GM20431 (cell line): ENCODE results near the gene ZFP36L1.

Experiments used
- in situ Hi-C: fragments of 300-500 bp; cut with MseI, MboI; formaldehyde crosslinking; loops from one replicate; pipeline ENCODE4 v1.15.0; 2020; ENCODE audit warnings: low sequenced_read_pairs; ENCODE audit not compliant: unreplicated experiment

The ZFP36L1 gene

GRCh38 chr14:68787092-68787992 is 5.5 kb downstream of the ZFP36L1 start:
- in situ Hi-C loops: no loop called here

DNA sequence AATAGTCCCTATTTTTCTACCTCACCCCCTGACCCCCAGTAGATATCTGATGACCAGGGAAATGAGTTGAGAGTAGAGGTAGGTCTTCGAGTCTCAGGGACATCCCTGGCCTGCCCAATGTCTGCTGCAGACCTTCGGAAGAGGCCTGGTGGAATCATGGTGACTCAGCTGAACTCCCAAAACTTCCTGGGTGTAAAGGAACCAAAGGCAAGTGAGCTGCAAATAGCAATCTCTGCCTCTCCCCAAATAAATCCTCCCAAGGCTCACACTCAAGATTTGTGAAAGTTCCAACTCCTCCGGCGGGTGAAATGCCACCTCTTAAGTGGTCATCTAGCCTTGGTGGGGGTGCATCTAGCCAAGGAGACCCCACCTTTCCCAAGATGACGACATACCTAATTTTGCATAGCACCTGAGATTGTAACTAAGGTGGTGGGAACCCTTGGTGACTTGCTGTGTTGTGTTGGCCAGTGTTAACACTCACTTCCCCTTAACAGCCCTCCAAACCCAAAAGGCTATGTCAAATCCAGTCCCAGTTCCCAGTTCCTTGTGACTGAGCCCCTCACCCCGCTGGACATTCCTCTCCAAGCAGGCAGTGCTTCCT is 6.3 kb downstream of the ZFP36L1 start:
- in situ Hi-C loops: no loop called here

GRCh38 chr14:68785534-68786490 is 7.1 kb downstream of the ZFP36L1 start:
- in situ Hi-C loops: no loop called here

DNA sequence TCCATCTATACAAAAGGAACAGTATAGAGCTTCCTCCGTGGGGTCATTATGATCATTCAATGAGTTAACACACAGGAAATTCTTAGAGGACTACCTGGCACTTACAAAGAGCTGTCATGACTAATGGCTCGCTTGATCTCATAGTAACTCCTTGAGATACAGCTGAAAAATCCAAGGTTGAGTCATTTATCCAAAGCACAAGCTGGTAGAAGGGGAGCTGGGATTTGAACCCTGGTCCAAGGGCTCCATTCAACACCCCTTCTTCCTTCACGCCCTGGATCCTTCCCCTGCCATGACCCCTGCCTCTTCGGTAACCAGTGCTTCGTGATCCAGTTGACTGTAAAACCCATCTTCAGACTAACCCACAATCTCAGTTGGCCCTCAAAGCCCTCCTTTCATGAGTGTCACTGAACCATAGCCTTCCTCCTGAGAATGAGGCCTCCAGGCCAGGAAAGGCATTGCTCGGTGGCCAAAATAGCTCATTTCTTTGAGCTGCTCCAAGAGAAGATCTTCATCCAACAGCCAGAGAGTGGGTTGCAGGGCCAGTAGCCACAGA is 7.8 kb downstream of the ZFP36L1 start:
- in situ Hi-C loops: no loop called here

GRCh38 chr14:68784226-68784910 is 8.5 kb downstream of the ZFP36L1 start:
- in situ Hi-C loops: no loop called here

- in situ Hi-C loops: no loop called here
These were observed 9.2 kb downstream of the ZFP36L1 start for GRCh38 chr14:68783408-68784225.

- in situ Hi-C loops: no loop called here
These were observed 10.5 kb downstream of the ZFP36L1 start for GRCh38 chr14:68782091-68782981.

- in situ Hi-C loops: no loop called here
These were observed 11.5 kb downstream of the ZFP36L1 start for GRCh38 chr14:68781161-68782021.

GRCh38 chr14:68780358-68781160 is 12.3 kb downstream of the ZFP36L1 start:
- in situ Hi-C loops: no loop called here

GRCh38 chr14:68779761-68780323 is 13.0 kb downstream of the ZFP36L1 start:
- in situ Hi-C loops: no loop called here

GRCh38 chr14:68777644-68778043 is 15.2 kb downstream of the ZFP36L1 start:
- in situ Hi-C loops: no loop called here

- in situ Hi-C loops: no loop called here
These were observed 17.2 kb downstream of the ZFP36L1 start for GRCh38 chr14:68775614-68776126.

DNA sequence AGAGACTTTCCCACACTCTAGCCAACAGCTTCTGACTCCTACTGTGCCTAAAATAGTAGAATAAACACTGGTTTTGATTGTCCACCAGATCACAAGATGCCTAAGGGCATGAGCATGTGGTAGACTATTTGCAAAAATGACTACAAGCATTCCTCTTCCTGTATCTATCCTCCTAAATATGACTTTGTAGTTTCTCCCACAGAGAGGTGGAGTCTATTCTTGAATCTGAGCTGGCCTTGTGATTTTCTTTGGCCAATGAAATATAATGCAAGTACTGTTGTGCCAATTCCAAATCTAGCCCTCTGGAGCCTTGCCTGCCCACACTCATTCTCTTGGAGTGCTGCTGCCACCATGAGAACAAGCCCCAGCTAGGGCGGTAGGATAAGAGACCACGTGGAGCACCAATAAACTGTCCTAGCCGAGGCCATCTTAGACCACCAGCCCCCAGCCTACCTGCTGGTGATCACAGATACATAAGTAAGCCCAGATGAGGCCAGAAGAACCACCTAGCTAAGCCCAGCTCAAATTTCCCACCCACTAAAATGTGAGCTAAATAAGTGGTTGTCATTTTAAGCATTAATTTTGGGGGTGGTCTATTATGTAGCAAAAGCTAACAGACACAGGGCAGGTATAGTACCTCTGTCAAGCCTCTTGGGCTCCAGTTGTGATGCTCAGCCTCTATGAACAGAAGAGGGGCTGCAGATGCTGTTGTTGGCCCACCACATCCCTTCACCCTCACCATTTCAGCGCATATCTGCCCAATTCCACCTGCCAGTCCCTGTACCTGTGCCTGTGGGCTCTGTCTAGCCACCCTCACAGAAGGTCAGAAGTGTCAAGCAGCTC is 17.9 kb downstream of the ZFP36L1 start:
- in situ Hi-C loops: no loop called here

DNA sequence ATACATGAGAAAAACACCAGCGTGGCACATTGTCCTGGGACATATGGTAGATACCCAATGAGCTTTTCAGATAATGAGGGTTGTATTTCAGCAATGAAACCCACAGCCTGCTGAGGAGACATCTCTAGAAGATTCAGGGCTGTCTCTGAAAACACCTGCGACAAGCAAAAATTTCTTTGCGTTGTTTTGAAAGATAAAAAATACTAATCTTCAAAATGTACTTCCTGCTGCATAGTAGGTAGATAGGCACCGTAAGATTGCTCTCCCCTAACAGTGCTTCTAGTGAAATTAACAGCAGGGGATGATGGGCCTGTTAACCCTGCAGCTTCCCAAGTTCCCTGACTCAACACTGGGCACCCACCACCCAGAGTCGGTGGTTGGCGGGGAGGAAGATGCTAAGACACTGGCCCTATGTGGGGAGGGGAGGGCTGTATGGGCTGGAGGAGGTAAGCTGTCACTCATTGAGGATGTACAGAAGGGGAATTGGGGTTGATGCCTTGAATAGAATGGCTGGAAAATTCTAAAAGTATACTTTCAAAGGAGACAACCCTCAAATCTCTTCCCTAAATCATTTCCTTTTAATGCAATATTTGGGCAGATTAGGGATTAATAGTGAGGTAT is 20.0 kb downstream of the ZFP36L1 start:
- in situ Hi-C loops: no loop called here
